Neuron (in vitro differentiated cells): ENCODE results near the gene SPDYE2.
"Not testable (repeated sequence)": the region's sequence is repeated elsewhere in the genome, so short reads cannot be mapped to it uniquely, and the experiment has no call there.

Experiments used
- H2AFZ ChIP-seq: one replicate; pipeline ENCODE4 v1.6.1; 2013; ENCODE audit warnings: low read depth, mild to moderate bottlenecking, inconsistent platforms, low read length, moderate library complexity
- H3K27me3 ChIP-seq: one replicate; pipeline ENCODE4 v1.6.1; 2013; ENCODE audit warnings: low read length; ENCODE audit not compliant: insufficient read depth
- H3K36me3 ChIP-seq: one replicate; pipeline ENCODE4 v1.6.1; 2013; ENCODE audit warnings: low read length; ENCODE audit not compliant: insufficient read depth
- H3K4me1 ChIP-seq: one replicate; pipeline ENCODE4 v1.6.1; 2013; ENCODE audit warnings: low read length; ENCODE audit not compliant: insufficient read depth
- H3K4me3 ChIP-seq: 2 replicates; pipeline ENCODE4 v1.5.1; 2013; ENCODE audit warnings: mild to moderate bottlenecking, low read length, moderate library complexity
- H3K9me3 ChIP-seq: one replicate; pipeline ENCODE4 v1.6.1; 2013; ENCODE audit warnings: low read length

SPDYE2 gene

DNA sequence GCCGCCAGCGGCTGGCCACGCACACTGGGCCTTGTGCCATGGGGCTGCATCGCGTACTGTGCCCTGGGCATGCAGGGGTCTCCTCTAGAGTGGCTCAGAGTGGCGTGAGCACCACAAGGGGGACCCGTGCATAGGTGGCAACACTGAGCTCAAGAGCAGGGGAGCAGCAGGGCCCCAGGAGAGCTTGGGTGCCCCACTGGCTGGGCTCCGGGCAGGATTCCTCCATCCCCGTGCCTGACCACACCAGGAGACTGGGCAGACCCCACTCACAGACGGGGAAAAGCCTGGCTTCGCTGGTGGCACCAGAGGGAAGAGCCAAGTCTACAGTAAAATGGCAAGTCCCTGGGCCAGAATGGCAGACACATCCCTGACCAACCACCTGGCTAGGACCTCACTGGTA is 17.6 kb downstream of the SPDYE2 start:
- H3K9me3 ChIP-seq, H2AFZ ChIP-seq, H3K4me1 ChIP-seq, H3K4me3 ChIP-seq, H3K36me3 ChIP-seq, H3K27me3 ChIP-seq: not testable (repeated sequence)

DNA sequence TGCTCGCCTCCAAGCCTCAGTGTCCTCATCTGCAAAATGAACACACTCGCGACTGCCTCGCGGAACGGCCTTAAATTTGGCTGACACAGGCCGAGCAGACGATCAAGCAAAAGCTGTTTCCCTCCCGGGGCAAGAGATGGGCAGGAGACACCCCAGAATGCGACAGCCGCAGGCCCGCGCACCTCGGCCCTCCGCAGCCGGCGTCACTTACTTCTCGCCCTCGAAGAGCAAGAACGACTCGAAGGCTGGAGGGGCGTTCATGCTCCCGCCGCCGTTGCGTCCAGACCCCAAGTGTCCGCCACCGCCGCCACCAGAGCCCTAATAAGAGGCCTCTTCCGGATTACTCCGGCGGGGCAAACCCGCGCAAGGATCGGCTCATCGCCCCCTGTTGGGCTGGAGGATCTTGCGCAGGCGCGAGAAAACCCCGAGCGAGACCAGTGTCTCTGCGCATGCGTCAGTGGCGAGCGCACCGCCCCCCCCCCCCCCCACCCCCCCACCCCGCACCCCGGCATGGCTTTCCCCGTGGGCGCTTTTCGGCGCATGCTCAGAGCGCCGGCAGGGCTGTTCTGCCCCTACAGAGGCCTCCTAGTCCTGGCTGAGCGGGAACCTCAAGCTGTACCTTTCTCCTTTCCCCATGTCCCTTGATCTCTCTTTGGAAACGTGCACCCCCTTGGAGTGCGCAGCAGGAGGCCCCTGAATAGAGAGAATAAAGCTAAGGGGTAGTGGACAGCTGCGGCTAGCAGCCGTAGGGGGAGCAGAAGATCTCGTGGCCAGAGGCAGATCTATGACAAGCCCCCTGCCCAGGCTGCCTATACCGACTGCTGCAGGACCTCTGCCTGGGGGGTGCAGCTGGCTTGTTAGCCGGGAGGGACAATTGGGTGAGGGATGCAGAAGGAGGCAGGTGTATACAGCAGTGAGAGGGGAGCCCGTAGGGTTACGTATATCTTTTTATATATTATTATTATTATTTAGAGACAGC is 21.5 kb downstream of the SPDYE2 start, which contains the start of gene POLR2J3:
Gene POLR2J3, minus strand, starts transcription at position 323 of the 979 bp plus-strand sequence. Its CDS starts 62 bp downstream, at position 261.
- H3K9me3 ChIP-seq, H3K36me3 ChIP-seq, H2AFZ ChIP-seq, H3K4me1 ChIP-seq, H3K27me3 ChIP-seq: not testable (repeated sequence)
- H3K4me3 ChIP-seq: peak within 1 kb of the TSS; percentile 49

DNA sequence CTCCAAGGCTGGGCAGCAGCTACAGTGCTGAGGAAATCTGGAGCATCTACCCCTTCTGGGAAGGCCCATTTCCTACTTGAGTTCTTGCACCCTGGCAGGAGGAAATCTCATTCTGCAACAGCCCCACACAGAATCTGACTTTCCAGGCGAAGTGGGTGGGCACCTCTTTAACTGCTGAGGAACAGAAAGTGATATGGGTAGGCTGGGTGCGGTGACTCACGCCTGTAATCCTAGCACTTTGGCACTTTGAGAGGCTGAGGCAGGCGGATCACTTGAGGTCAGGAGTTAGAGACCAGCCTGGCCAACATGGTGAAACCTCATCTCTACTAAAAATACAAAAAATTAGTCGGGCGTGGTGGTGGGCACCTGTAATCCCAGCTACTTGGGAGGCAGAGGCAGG is 23.6 kb downstream of the SPDYE2 start:
- H3K9me3 ChIP-seq, H3K4me3 ChIP-seq, H3K4me1 ChIP-seq, H2AFZ ChIP-seq, H3K36me3 ChIP-seq, H3K27me3 ChIP-seq: not testable (repeated sequence)

DNA sequence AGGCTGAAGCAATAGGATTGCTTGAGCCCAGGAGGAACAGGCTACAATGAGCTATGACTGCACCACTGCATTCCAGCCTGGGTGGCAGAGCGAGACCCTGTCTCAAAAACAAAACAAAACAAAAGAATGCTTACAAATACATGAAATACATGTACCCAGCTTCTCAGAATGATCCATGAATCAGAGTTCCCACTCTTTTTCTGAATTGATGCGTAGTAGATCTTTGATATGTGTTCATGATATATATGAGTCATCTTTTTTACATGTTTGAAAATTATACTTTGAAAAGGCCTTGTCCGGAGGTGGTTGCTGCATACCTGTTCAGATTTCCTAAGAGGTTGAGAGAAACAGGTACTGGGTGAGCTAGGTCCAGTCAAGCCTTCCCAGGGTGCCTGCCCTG is 25.3 kb downstream of the SPDYE2 start:
- H3K4me3 ChIP-seq, H3K27me3 ChIP-seq, H3K9me3 ChIP-seq, H3K36me3 ChIP-seq, H2AFZ ChIP-seq, H3K4me1 ChIP-seq: not testable (repeated sequence)

DNA sequence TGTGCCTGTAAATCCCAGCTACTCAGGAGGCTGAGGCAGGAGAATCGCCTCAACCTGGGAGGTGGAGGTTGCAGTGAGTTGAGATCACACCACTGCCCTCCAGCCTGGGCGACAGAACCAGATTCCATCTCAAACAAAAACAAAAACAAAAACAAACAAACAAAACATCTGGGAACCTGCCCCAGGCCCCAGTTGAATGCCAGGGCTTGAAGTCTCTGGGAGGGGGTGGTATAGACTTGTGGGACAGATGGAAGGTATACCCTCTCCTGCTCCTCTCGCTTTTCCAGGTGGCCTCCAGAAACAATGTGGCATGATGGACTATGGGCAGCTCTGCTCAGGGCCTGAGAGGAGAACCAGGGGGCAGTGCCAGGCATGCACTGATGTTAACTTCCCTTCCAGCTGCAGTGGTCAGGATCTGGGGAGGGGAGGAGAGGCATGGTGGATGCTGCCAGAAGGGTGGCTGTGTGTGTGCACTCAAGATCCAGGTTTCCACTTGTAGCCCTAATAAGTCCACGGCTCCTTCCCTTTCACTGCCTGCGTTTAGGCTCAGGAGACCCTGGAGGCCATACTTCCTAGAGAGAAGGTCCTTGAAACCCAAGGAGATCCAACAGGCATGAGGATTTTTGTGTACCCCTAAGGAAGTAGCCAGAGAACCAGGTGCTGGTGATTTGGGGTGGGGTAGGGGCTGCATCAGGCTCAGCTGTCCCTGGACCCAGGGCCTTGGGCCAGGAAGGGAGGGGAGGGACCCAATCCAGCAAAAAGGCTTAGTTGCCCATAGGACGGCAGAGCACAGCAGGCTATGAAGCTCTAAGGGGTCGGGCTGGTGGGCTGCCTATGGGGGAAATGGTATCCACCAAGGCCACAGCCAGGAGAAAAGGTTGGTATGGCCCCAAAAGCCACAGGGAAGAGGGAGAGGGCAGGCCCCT is 26.6 kb downstream of the SPDYE2 start:
- not testable (repeated sequence) for H2AFZ ChIP-seq, H3K27me3 ChIP-seq, H3K4me1 ChIP-seq, H3K36me3 ChIP-seq, H3K9me3 ChIP-seq, H3K4me3 ChIP-seq

DNA sequence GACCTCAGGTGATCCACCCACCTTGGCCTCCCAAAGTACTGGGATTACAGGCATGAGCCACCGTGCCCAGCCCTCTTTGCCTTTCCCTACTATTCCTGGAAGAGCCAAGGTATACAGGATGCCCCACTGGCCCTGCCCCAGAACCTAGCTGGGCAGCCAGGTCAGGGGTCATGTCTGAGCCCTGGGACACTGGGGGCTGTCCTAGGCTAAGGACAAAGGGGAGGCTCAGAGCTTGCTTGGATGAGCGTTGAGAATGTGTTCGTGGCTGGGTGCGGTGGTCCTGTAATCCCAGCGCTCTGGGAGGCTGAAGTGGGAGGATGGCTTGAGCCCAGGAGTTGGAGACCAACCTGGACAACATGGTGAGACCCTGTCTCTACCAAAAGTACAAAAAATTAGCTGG is 27.5 kb downstream of the SPDYE2 start:
- H3K4me3 ChIP-seq, H2AFZ ChIP-seq, H3K9me3 ChIP-seq, H3K27me3 ChIP-seq, H3K36me3 ChIP-seq, H3K4me1 ChIP-seq: not testable (repeated sequence)

DNA sequence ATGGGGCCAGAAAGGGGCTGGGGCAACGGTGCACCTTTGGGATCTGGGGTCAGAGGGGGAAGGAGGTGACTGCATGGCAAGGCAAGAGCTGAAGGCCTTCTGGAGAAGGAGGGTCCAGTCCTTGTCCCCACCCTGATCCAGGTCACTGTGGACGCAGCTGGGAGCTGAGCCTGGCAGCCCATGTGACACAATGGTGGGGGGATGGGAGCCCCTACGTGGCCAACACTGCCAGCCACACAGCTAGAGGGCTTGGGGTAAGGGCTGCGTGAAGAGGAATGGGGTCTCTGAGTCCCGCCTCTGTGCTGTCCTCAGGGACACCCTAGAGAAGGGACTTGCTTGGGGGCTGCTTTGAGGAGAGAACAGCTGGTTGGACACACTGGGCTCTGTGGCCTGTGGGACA is 30.7 kb downstream of the SPDYE2 start:
- not testable (repeated sequence) for H3K36me3 ChIP-seq, H2AFZ ChIP-seq, H3K9me3 ChIP-seq, H3K27me3 ChIP-seq, H3K4me1 ChIP-seq, H3K4me3 ChIP-seq

DNA sequence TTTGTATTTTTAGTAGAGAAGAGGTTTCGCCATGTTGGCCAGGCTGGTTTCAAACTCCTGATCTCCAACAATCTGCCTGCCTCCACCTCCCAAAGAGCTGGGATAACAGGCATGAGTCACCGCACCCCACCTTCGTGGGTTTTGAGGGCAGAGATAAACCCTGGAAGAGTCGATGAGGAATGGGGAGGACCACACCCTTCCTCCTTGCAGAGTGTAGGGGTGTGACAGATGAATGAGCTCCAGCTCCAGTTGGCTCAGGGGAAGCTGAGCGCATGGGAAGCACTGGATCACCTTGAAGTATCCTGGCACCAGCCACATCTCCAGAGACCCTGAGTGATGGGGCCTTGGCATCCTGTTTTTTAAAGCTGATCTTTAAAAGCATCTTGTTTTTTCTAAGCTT is 32.5 kb downstream of the SPDYE2 start:
- H3K36me3 ChIP-seq, H3K4me3 ChIP-seq, H2AFZ ChIP-seq, H3K27me3 ChIP-seq, H3K9me3 ChIP-seq, H3K4me1 ChIP-seq: not testable (repeated sequence)

DNA sequence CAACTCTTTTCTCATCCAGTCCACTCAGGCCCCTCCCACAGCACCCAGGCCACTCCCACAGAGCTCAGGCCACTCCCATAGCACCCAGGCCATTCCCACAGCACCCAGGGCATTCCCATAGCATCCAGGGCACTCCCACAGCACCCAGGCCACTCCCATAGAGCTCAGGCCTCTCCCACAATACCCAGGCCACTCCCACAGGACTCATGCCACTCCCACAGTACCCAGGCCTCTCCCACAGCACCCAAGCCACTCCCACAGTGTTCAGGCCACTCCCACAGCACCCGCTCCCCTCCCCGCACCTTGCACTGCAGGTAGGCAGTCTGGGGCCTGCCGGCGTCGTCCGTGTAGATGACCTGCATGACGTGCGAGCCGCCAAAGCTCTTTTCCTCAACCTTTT is 38.8 kb downstream of the SPDYE2 start:
- not testable (repeated sequence) for H2AFZ ChIP-seq, H3K4me1 ChIP-seq, H3K36me3 ChIP-seq, H3K27me3 ChIP-seq, H3K4me3 ChIP-seq, H3K9me3 ChIP-seq

DNA sequence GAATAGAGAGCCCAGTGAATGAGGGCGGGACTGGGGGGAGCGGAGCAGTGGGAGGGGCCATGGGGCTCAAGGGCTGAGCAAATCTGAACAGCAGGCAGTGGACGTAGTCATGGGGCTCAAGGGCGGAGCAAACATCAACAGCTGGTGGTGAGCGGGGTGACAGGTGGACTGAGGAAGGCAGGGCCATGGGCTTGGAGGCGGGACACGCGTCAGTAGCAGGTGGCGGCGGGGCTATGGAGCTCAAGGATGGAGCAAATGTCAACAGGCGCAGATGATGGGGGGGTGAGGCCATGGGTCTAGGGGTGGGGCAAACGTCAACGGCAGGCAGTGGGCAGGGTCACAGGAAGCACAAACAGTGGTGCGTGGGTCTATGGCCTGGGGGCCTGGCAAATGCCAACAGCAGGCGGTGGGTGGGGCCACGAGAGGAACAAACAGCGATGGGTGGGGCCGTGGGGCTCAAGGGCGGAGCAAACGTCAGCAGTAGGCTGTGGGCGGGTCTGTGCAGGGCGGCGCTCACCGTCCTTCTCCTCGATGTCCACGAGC is 41.5 kb downstream of the SPDYE2 start:
- H3K4me1 ChIP-seq, H2AFZ ChIP-seq: not testable (repeated sequence)

DNA sequence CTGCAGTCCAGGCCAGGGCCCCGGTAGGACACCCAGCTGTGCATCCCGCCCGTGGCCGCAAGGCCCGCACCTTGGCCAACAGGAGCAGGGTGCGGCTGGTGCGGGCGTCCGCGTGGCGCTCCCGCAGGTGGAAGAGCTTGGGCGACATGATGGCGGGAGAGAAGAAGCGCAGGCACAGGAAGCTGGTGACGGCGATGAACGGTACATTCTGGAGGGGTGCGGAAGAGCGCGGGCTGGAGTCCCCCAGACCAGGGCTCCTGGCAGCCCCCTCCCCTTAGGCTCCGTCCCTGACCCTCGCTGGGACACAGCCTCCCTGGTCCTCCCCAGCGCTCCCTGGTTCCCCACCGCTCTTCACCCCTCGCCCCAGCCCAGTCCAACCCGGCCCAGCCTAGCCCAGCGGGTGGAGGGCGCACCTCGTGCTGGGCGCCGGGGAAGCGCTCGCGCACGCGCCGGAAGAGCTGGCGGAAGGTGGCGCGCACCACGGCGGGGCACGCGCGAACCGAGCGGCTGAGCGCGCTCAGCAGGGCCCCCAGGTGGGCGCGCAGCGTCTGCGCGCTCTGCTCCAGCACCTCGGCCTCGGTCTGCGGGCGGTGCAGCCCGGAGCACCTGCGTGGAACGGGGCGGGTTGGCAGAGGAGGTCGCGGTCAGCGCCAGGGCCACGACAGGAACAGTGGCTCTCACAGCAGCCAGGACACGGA is 42.8 kb downstream of the SPDYE2 start:
- H3K4me1 ChIP-seq, H2AFZ ChIP-seq, H3K36me3 ChIP-seq, H3K27me3 ChIP-seq, H3K9me3 ChIP-seq, H3K4me3 ChIP-seq: not testable (repeated sequence)

More for the DNA sequence above, 41.5 kb downstream of the SPDYE2 start:
- not testable (repeated sequence) for H3K27me3 ChIP-seq, H3K9me3 ChIP-seq, H3K36me3 ChIP-seq, H3K4me3 ChIP-seq

DNA sequence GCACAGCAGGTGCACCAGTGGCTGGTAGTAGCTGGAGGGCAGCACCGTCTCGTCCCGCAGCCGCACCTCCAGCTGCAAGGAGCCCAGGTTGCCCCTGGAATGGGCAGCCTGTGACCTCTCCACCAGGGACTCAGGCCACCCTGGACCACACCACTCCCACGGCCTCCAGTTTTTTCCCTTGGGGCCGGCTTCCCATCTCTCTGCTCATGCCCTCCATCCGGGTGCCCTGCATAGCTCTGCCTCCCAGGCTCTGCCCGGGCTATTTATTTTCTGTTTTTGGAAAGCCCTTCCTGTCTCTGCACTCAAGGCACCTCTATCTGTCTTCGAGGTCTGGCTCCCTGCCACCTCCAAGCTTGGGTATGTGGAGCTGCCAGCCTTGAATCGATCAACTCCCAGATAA is 45.0 kb downstream of the SPDYE2 start:
- not testable (repeated sequence) for H3K36me3 ChIP-seq, H2AFZ ChIP-seq, H3K4me1 ChIP-seq, H3K9me3 ChIP-seq, H3K27me3 ChIP-seq, H3K4me3 ChIP-seq

DNA sequence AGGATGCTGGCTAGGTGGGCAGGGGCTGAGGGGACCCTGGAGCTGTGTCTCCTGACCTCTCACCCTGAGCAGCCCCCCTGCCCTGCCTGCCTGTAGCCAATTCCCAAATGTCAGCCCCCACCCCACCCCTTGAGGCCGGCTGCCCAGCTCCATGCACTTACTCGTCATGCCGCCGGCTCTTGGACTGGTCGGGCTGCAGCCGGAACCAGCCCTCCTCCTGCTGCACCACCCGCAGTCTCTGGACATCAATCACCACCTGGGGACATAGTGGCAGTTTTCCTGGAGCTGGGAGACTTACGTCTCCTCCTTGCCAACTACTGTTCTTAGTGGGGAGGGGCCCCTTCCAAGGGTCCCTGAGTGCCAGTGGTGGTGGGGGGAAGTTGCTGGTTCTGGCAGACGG is 48.7 kb downstream of the SPDYE2 start:
- not testable (repeated sequence) for H3K4me1 ChIP-seq, H3K36me3 ChIP-seq, H2AFZ ChIP-seq, H3K9me3 ChIP-seq, H3K4me3 ChIP-seq, H3K27me3 ChIP-seq
